Measurements from ENCODE around the gene LZTR1.
A peak's percentile ranks its signal among the peaks of the same experiment; 100 is the strongest.

LZTR1 gene

DNA sequence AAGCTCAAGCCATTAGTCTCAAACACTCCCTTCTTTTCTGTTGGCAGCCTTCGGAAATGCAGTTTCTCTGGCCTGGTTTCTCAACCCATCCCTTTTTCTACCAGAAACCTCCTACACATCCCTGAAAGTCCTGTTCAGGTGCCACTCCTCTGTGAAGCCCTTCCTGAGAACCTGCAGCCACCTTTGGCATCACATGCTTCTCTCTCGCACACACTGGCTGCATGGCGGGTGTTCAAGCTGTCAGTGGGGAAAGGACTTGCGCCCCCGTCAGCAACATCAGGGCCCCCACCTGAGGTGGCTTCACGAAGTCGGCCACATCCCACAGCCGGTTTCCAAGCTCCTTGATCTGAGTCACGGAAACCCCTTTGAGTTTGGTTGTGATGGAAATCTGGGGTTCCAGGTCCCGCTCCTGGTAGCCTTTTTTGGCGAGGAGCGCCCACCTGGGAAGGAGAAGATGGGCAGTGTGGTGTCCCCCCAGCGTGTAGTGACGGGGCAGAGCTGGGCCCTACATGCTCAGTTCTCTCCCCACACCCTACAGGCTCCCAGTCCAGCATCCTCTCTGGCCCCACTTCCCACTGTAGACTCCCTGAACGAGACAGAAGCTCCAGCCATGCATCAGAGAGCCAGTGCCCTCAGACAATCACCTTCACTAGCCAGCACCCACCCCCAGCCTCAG lies 61.9 kb downstream of the LZTR1 start:
- Histone ChIP-seq H3K36me3 (ENCODE audit: control insufficient read depth in 1 of 2, insufficient read depth in 2 of 2, low read length in 2 of 2) (no peaks in the 10 kb centered on the region), H3K18ac (ENCODE audit: low read length) (no peak overlapping the region), H3K4me1 (ENCODE audit: control insufficient read depth in 1 of 2, insufficient read depth in 2 of 2, low read length in 2 of 2) (peaks cover 6 to 9% of the 10 kb centered on the region in 2 experiments), H3K79me1 (ENCODE audit: low read length) (peaks cover 2% of the 10 kb centered on the region), H3K14ac (ENCODE audit: low read length) (no peak overlapping the region), H2AK5ac (ENCODE audit: low read length) (no peak overlapping the region), H3K9me3 (ENCODE audit: insufficient read depth, low read depth, low read length) (no peaks in the 10 kb centered on the region), H3K4ac (ENCODE audit: low read depth, low read length) (no peak overlapping the region), H2BK12ac (ENCODE audit: low read length) (no peak overlapping the region), H4K91ac (ENCODE audit: low read depth, low read length) (no peak overlapping the region), H3K79me2 (ENCODE audit: control insufficient read depth, insufficient read depth, low read length, poor library complexity) (no peaks in the 10 kb centered on the region), H3K4me3 (ENCODE audit: low read depth, low read length) (no peak overlapping the region), H2BK120ac (ENCODE audit: insufficient read depth, low read length, poor library complexity) (no peak overlapping the region), H3K27me3 (ENCODE audit: insufficient read depth, low read length) (no peaks in the 10 kb centered on the region), H3K9ac (ENCODE audit: low read length) (no peak overlapping the region), H2BK5ac (ENCODE audit: low read depth, low read length, poor library complexity) (no peak overlapping the region), H2AFZ (ENCODE audit: insufficient read depth, low read length, poor library complexity) (no peak overlapping the region), H4K12ac (ENCODE audit: low read depth, low read length) (no peak overlapping the region), H3K27ac (ENCODE audit: low read depth, low read length) (no peak overlapping the region), H3K23ac (ENCODE audit: low read length) (no peak overlapping the region), H4K8ac (ENCODE audit: low read depth, low read length) (no peak overlapping the region), H3K4me2 (ENCODE audit: low read length) (no peak overlapping the region)
- no CpG with 5 or more reads among the region's 15 CpGs for WGBS (ENCODE audit: extremely low coverage, insufficient coverage, insufficient read length)
- no peak for DNase-seq

DNA sequence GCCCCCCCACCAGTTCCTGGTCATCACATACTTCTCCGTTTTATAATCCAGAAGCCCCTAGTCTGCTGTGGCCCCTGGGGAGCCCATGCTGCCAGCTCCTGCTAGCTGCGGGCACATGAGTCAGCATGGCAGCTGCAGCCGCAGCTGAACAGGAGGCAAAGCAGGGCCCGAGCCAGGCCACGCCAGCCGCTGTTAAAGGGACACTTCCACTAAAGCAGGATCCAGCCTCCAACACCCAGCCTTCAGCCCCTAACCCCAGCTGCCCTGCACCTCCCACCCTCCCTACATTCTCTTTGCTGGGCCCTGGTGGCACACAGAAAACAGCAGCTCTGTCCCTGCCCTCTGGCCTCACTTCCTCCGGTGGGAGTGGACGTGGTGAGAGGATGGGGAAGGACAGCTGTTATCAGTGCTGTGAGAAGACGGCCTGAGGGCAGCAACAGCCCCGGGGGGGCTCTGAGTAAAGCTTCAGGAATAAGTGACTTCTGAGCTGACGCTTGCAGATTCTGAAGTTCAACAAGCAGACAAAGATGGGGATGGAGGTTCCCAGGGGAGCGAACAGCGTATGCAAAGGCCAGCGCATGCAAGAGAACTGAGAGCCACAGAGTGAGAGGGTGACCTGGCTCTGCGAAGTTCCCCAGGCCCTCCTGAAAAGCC lies 63.0 kb downstream of the LZTR1 start:
- H2AK5ac ChIP-seq (ENCODE audit: low read length): no peak overlapping the region
- no peak overlapping the region for H2BK5ac ChIP-seq (ENCODE audit: low read depth, low read length, poor library complexity)
- H3K4me3 ChIP-seq (ENCODE audit: low read depth, low read length): peak overlapping the region; percentile 27
- H4K8ac ChIP-seq (ENCODE audit: low read depth, low read length): no peak overlapping the region
- no peak overlapping the region for H2BK12ac ChIP-seq (ENCODE audit: low read length)
- no peak overlapping the region for H3K27ac ChIP-seq (ENCODE audit: low read depth, low read length)
- H3K9me3 ChIP-seq (ENCODE audit: insufficient read depth, low read depth, low read length): no peaks in the 10 kb centered on the region
- DNase-seq: peak; percentile 96 to 98
- no peak overlapping the region for H4K12ac ChIP-seq (ENCODE audit: low read depth, low read length)
- H3K14ac ChIP-seq (ENCODE audit: low read length): no peak overlapping the region
- H2BK120ac ChIP-seq (ENCODE audit: insufficient read depth, low read length, poor library complexity): no peak overlapping the region
- no peak overlapping the region for H3K9ac ChIP-seq (ENCODE audit: low read length)
- no peaks in the 10 kb centered on the region for H3K79me2 ChIP-seq (ENCODE audit: control insufficient read depth, insufficient read depth, low read length, poor library complexity)
- no peak overlapping the region for H3K4ac ChIP-seq (ENCODE audit: low read depth, low read length)
- H3K79me1 ChIP-seq (ENCODE audit: low read length): no peaks in the 10 kb centered on the region
- no CpG with 5 or more reads among the region's 15 CpGs for WGBS (ENCODE audit: extremely low coverage, insufficient coverage, insufficient read length)
- no peaks in the 10 kb centered on the region for H3K27me3 ChIP-seq (ENCODE audit: insufficient read depth, low read length)
- no peak overlapping the region for H2AFZ ChIP-seq (ENCODE audit: insufficient read depth, low read length, poor library complexity)
- no peak overlapping the region for H3K23ac ChIP-seq (ENCODE audit: low read length)
- H3K36me3 ChIP-seq (ENCODE audit: control insufficient read depth in 1 of 2, insufficient read depth in 2 of 2, low read length in 2 of 2): no peaks in the 10 kb centered on the region
- peaks cover 6 to 9% of the 10 kb centered on the region in 2 experiments for H3K4me1 ChIP-seq (ENCODE audit: control insufficient read depth in 1 of 2, insufficient read depth in 2 of 2, low read length in 2 of 2)
- no peak overlapping the region for H3K18ac ChIP-seq (ENCODE audit: low read length)
- peak overlapping the region; percentile 100 for H3K4me2 ChIP-seq (ENCODE audit: low read length)
- H4K91ac ChIP-seq (ENCODE audit: low read depth, low read length): no peak overlapping the region

GRCh38 chr22:21045585-21046294 lies 63.6 kb downstream of the LZTR1 start, which contains the start of gene LRRC74B:
LRRC74B (plus strand) TSS chr22:21045946; CDS start chr22:21045987, 41 bp downstream.
- no peak within 1 kb of the TSS for H3K9ac ChIP-seq (ENCODE audit: low read length)
- H2AK5ac ChIP-seq (ENCODE audit: low read length): no peak within 1 kb of the TSS
- H3K4me1 ChIP-seq (ENCODE audit: control insufficient read depth in 1 of 2, insufficient read depth in 2 of 2, low read length in 2 of 2): peaks cover 6 to 9% of the 10 kb centered on the region in 2 experiments
- no peak within 1 kb of the TSS for H2BK5ac ChIP-seq (ENCODE audit: low read depth, low read length, poor library complexity)
- H3K27me3 ChIP-seq (ENCODE audit: insufficient read depth, low read length): no peaks in the 10 kb centered on the region
- no peak within 1 kb of the TSS for H4K91ac ChIP-seq (ENCODE audit: low read depth, low read length)
- H3K36me3 ChIP-seq (ENCODE audit: control insufficient read depth in 1 of 2, insufficient read depth in 2 of 2, low read length in 2 of 2): no peaks in the 10 kb centered on the region
- DNase-seq: peak; percentile 93 to 95
- peak within 1 kb of the TSS; percentile 33 for H4K8ac ChIP-seq (ENCODE audit: low read depth, low read length)
- H3K79me2 ChIP-seq (ENCODE audit: control insufficient read depth, insufficient read depth, low read length, poor library complexity): no peaks in the 10 kb centered on the region
- no CpG with 5 or more reads among the region's 47 CpGs for WGBS (ENCODE audit: extremely low coverage, insufficient coverage, insufficient read length)
- no peak within 1 kb of the TSS for H3K4ac ChIP-seq (ENCODE audit: low read depth, low read length)
- H2BK120ac ChIP-seq (ENCODE audit: insufficient read depth, low read length, poor library complexity): no peak within 1 kb of the TSS
- no peak within 1 kb of the TSS for H3K18ac ChIP-seq (ENCODE audit: low read length)
- H3K4me3 ChIP-seq (ENCODE audit: low read depth, low read length): peak within 1 kb of the TSS; percentile 69
- no peak within 1 kb of the TSS for H2BK12ac ChIP-seq (ENCODE audit: low read length)
- peak within 1 kb of the TSS; percentile 68 for H2AFZ ChIP-seq (ENCODE audit: insufficient read depth, low read length, poor library complexity)
- H4K12ac ChIP-seq (ENCODE audit: low read depth, low read length): no peak within 1 kb of the TSS
- no peak within 1 kb of the TSS for H3K27ac ChIP-seq (ENCODE audit: low read depth, low read length)
- H3K23ac ChIP-seq (ENCODE audit: low read length): no peak within 1 kb of the TSS
- H3K14ac ChIP-seq (ENCODE audit: low read length): no peak within 1 kb of the TSS
- no peaks in the 10 kb centered on the region for H3K79me1 ChIP-seq (ENCODE audit: low read length)
- H3K9me3 ChIP-seq (ENCODE audit: insufficient read depth, low read depth, low read length): no peaks in the 10 kb centered on the region
- peak within 1 kb of the TSS; percentile 100 for H3K4me2 ChIP-seq (ENCODE audit: low read length)

- no peak overlapping the region for H2AK5ac ChIP-seq (ENCODE audit: low read length)
- H3K4me2 ChIP-seq (ENCODE audit: low read length): no peak overlapping the region
- no peak overlapping the region for H3K4me3 ChIP-seq (ENCODE audit: low read depth, low read length)
- no CpG with 5 or more reads among the region's 14 CpGs for WGBS (ENCODE audit: extremely low coverage, insufficient coverage, insufficient read length)
- no peaks in the 10 kb centered on the region for H3K9me3 ChIP-seq (ENCODE audit: insufficient read depth, low read depth, low read length)
- H4K8ac ChIP-seq (ENCODE audit: low read depth, low read length): no peak overlapping the region
- H3K36me3 ChIP-seq (ENCODE audit: control insufficient read depth in 1 of 2, insufficient read depth in 2 of 2, low read length in 2 of 2): no peaks in the 10 kb centered on the region
- no peaks in the 10 kb centered on the region for H3K79me1 ChIP-seq (ENCODE audit: low read length)
- H2BK5ac ChIP-seq (ENCODE audit: low read depth, low read length, poor library complexity): no peak overlapping the region
- peak; percentile 51 to 77 for DNase-seq
- no peak overlapping the region for H2BK120ac ChIP-seq (ENCODE audit: insufficient read depth, low read length, poor library complexity)
- no peak overlapping the region for H3K27ac ChIP-seq (ENCODE audit: low read depth, low read length)
- no peak overlapping the region for H2BK12ac ChIP-seq (ENCODE audit: low read length)
- H3K9ac ChIP-seq (ENCODE audit: low read length): no peak overlapping the region
- H3K79me2 ChIP-seq (ENCODE audit: control insufficient read depth, insufficient read depth, low read length, poor library complexity): no peaks in the 10 kb centered on the region
- H4K91ac ChIP-seq (ENCODE audit: low read depth, low read length): no peak overlapping the region
- H3K14ac ChIP-seq (ENCODE audit: low read length): no peak overlapping the region
- H2AFZ ChIP-seq (ENCODE audit: insufficient read depth, low read length, poor library complexity): no peak overlapping the region
- H3K27me3 ChIP-seq (ENCODE audit: insufficient read depth, low read length): no peaks in the 10 kb centered on the region
- no peak overlapping the region for H4K12ac ChIP-seq (ENCODE audit: low read depth, low read length)
- no peak overlapping the region for H3K4ac ChIP-seq (ENCODE audit: low read depth, low read length)
- peaks cover 9 to 13% of the 10 kb centered on the region in 2 experiments for H3K4me1 ChIP-seq (ENCODE audit: control insufficient read depth in 1 of 2, insufficient read depth in 2 of 2, low read length in 2 of 2)
- H3K23ac ChIP-seq (ENCODE audit: low read length): no peak overlapping the region
- H3K18ac ChIP-seq (ENCODE audit: low read length): no peak overlapping the region
Measured at GRCh38 chr22:21047035-21047661, 65.1 kb downstream of the LZTR1 start.
